HepG2 (cell line): ENCODE measurements around the gene HBS1L. TPM values are rescaled to one million over a fixed set of nuclear protein-coding genes. Genes with fewer than 3 reads are reported as not detected.

Experiments
- ATAC-seq: fragments of 200-7000 bp; cut with Tn5 transposase; 3 replicates; pipeline ENCODE4 v1.9.1; 2020; ENCODE audit warnings: mild to moderate bottlenecking, moderate library complexity
- BruUV-seq: library from RNA; stranded (reverse); fragments of 400-500 nt; replicated peaks from 2 replicates; lab custom pipeline; 2021; lab: Mats Ljungman, UMichigan
- CTCF ChIA-PET: fragments of 300-600 bp; formaldehyde crosslinking; extraction: SDS; loops from one replicate; lab custom pipeline; 2021; ENCODE audit warnings: low total read pairs, inconsistent platforms, low intra/inter-chr PET ratio; lab: Yijun Ruan, JAX
- POLR2A ChIA-PET: fragments of 350-600 bp; sonication (Branson Sonifier 250); formaldehyde crosslinking; loops from one replicate; lab custom pipeline; 2020; ENCODE audit warnings: antibody characterized with exemption, inconsistent platforms; lab: Yijun Ruan, JAX
- DNase-seq: peaks from one replicate; pipeline ENCODE4 v3.0.0-alpha.2; 2015; ENCODE audit warnings: low spot score
- FAIRE-seq: peaks from 3 replicates; lab custom pipeline; 2011; peaks lifted over from hg19 to GRCh38; lab: Jason Lieb, UNC
- H2AFZ ChIP-seq: one replicate; pipeline ENCODE4 v1.6.1; 2011; ENCODE audit warnings: low read length, inconsistent platforms
- H3K27ac ChIP-seq: fragments of 300-600 bp; 3 replicates; pipeline ENCODE4 v1.8.0; 2011; ENCODE audit warnings: mixed run types, mild to moderate bottlenecking, mixed read lengths, low read length, inconsistent platforms; ENCODE audit not compliant: insufficient read depth; ENCODE audit errors: extremely low read length
- H3K27me3 ChIP-seq, 2 experiments: fragments of 200-600 bp in 1 of 2; 2 replicates in 1 of 2; 3 replicates in 1 of 2; pipeline versions ENCODE4 v1.6.0 to v1.8.0; 2011; ENCODE audit warnings: low read length in 2 of 2, mild to moderate bottlenecking in 2 of 2, moderate library complexity in 2 of 2, inconsistent platforms in 1 of 2; ENCODE audit not compliant: insufficient read depth in 2 of 2, control insufficient read depth in 1 of 2
- H3K36me3 ChIP-seq, 2 experiments: fragments of 200-600 bp in 1 of 2; replicated peaks in 1 of 2; 2 replicates in 1 of 2; 3 replicates in 1 of 2; pipeline versions ENCODE4 v1.5.1 to v1.8.0; 2011; ENCODE audit warnings: low read length in 2 of 2, inconsistent platforms in 1 of 2; ENCODE audit not compliant: insufficient read depth in 2 of 2, control insufficient read depth in 1 of 2
- H3K4me1 ChIP-seq: 2 replicates; pipeline ENCODE4 v1.5.1; 2012; ENCODE audit warnings: low read length, inconsistent platforms; ENCODE audit not compliant: insufficient read depth
- H3K4me2 ChIP-seq: 2 replicates; pipeline ENCODE4 v1.6.0; 2011; ENCODE audit warnings: low read depth, low read length, inconsistent platforms
- H3K4me3 ChIP-seq, 3 experiments: fragments of 200-600 bp in 1 of 3; sonication (generic), shearing (Covaris generic) in 1 of 3; replicated peaks in 1 of 3; 2 replicates each; pipeline ENCODE4 v1.5.1; 2011 to 2016; ENCODE audit warnings: low read length in 3 of 3, inconsistent platforms in 2 of 3, low read depth in 2 of 3, mild to moderate bottlenecking in 2 of 3, control low read depth in 1 of 3, mixed read lengths in 1 of 3; ENCODE audit not compliant: insufficient read depth in 1 of 3
- H3K79me2 ChIP-seq: one replicate; pipeline ENCODE4 v1.6.1; 2011; ENCODE audit warnings: low read length, inconsistent platforms; ENCODE audit not compliant: insufficient read depth
- H3K9ac ChIP-seq: 2 replicates; pipeline ENCODE4 v1.6.0; 2011; ENCODE audit warnings: mild to moderate bottlenecking, low read depth, low read length, inconsistent platforms; ENCODE audit not compliant: insufficient read depth
- H3K9me3 ChIP-seq: 2 replicates; pipeline ENCODE4 v1.5.1; 2012; ENCODE audit warnings: mild to moderate bottlenecking, low read length
- H4K20me1 ChIP-seq: 2 replicates; pipeline ENCODE4 v1.6.0; 2011; ENCODE audit warnings: inconsistent platforms, mild to moderate bottlenecking, low read length, moderate library complexity; ENCODE audit not compliant: insufficient read depth
- FOXA3 ChIP-seq: IDR thresholded peaks from 2 replicates; pipeline ENCODE4 v1.6.1; 2016; ENCODE audit warnings: missing genetic modification reagents, missing compliant biosample characterization
- GATA4 ChIP-seq: sonication (generic); IDR thresholded peaks from 2 replicates; pipeline ENCODE4 v1.6.1; 2016; ENCODE audit warnings: antibody characterized with exemption, low read depth, borderline replicate concordance
- ISL2 ChIP-seq: sonication (generic); formaldehyde crosslinking; IDR thresholded peaks from 2 replicates; pipeline ENCODE4 v1.5.0; 2020; ENCODE audit warnings: missing genetic modification reagents
- SMC3 ChIP-seq: IDR thresholded peaks from 2 replicates; pipeline ENCODE4 v1.6.1; 2011; ENCODE audit warnings: low read length, improper control_type of control experiment
- SNRNP70 ChIP-seq: fragments of 200-400 bp; formaldehyde crosslinking; IDR thresholded peaks from 2 replicates; pipeline ENCODE4 v1.6.1; 2017; ENCODE audit warnings: mild to moderate bottlenecking, low read depth, low read length, moderate library complexity
- STAG1 ChIP-seq: sonication (generic); formaldehyde crosslinking; IDR thresholded peaks from 2 replicates; pipeline ENCODE4 v1.4.0; 2020; ENCODE audit warnings: missing genetic modification reagents
- ZNF296 ChIP-seq: sonication (generic); formaldehyde crosslinking; conservative IDR thresholded peaks from 2 replicates; pipeline ENCODE4 v1.5.0; 2020; ENCODE audit warnings: mild to moderate bottlenecking, missing genetic modification reagents
- ZNF317 ChIP-seq: sonication (generic); formaldehyde crosslinking; IDR thresholded peaks from 2 replicates; pipeline ENCODE4 v1.5.0; 2020; ENCODE audit warnings: mild to moderate bottlenecking, missing genetic modification reagents
- ZNF382 ChIP-seq: sonication (generic); formaldehyde crosslinking; IDR thresholded peaks from 2 replicates; pipeline ENCODE4 v1.5.0; 2020; ENCODE audit warnings: missing genetic modification reagents, mild to moderate bottlenecking, borderline replicate concordance
- ZNF44 ChIP-seq: sonication (generic); formaldehyde crosslinking; IDR thresholded peaks from 2 replicates; pipeline ENCODE4 v1.5.1; 2020; ENCODE audit warnings: mild to moderate bottlenecking, missing genetic modification reagents
- ZNF766 ChIP-seq: sonication (generic); formaldehyde crosslinking; IDR thresholded peaks from 2 replicates; pipeline ENCODE4 v1.5.0; 2020; ENCODE audit warnings: missing genetic modification reagents, borderline replicate concordance
- ZNF83 ChIP-seq: sonication (generic); formaldehyde crosslinking; IDR thresholded peaks from 2 replicates; pipeline ENCODE4 v1.4.0; 2020; ENCODE audit warnings: missing genetic modification reagents, mild to moderate bottlenecking, borderline replicate concordance
- WGBS: methylation state at CpG from one replicate; pipeline ENCODE4 v1.1.6; 2017; ENCODE audit warnings: low lambda C conversion rate; 5-methylcytosine and 5-hydroxymethylcytosine counted together
- in situ Hi-C: cut with HindIII; loops from 2 replicates; pipeline ENCODE4 v1.10.0; 2017; ENCODE audit warnings: low pct_unique_long_range_greater_than_20kb; ENCODE audit not compliant: extremely low pct_ligation_motif_present
- intact Hi-C: fragments of 100-400 bp; cut with micrococcal nuclease; formaldehyde crosslinking; loops from one replicate; pipeline ENCODE4 v1.10.0; 2022; ENCODE audit not compliant: unreplicated experiment
- polyA plus RNA-seq, 8 experiments: library from polyadenylated mRNA; depleted of rRNA in 3 of 8; stranded (reverse) in 7 of 8; unstranded in 1 of 8; fragments of >200 nt; fragmentation: Illumina TruSeq in 4 of 8; extraction: Trizol in 4 of 8; gene quantifications; 2 replicates each; pipeline versions ENCODE4 v1.2.1 to v1.2.3, GENCODE V29; 2011 to 2016; ENCODE audit warnings: low read depth in 4 of 8, missing spikeins in 1 of 8, mixed read lengths in 1 of 8; ENCODE audit not compliant: insufficient read depth in 1 of 8
- total RNA-seq, 5 experiments: library from RNA; depleted of rRNA; stranded (reverse); fragments of >200 nt; fragmentation: Illumina TruSeq; extraction: Trizol; gene quantifications; 2 replicates each; pipeline ENCODE4 v1.2.3, GENCODE V29; 2016; ENCODE audit warnings: low read depth in 1 of 5
- TF ChIP-seq, protein P1 (sequence below), 2 experiments: sonication (generic) in 1 of 2; formaldehyde crosslinking in 1 of 2; IDR thresholded peaks; 2 replicates each; pipeline versions ENCODE4 v1.4.0 to v1.6.1; 2018 to 2020; ENCODE audit warnings: missing genetic modification reagents in 2 of 2, borderline replicate concordance in 1 of 2, low read depth in 1 of 2, mild to moderate bottlenecking in 1 of 2, missing biosample characterization in 1 of 2
- TF ChIP-seq, protein P2 (sequence below): sonication (generic); formaldehyde crosslinking; IDR thresholded peaks from 2 replicates; pipeline ENCODE4 v1.5.1; 2020; ENCODE audit warnings: missing genetic modification reagents, mild to moderate bottlenecking, borderline replicate concordance
- TF ChIP-seq, protein P3 (sequence below): sonication (generic); formaldehyde crosslinking; IDR thresholded peaks from 2 replicates; pipeline ENCODE4 v1.4.0; 2020; ENCODE audit warnings: missing genetic modification reagents, mild to moderate bottlenecking, borderline replicate concordance
- TF ChIP-seq, protein P4 (sequence below): sonication (generic); formaldehyde crosslinking; IDR thresholded peaks from 2 replicates; pipeline ENCODE4 v1.5.0; 2020; ENCODE audit warnings: missing genetic modification reagents

The HBS1L gene
- total and polyA plus RNA-seq, 2 of the 13 experiments (the other 11 are each of a cell fraction or from before 2014, with no cell fraction given): 44.1 to 138 TPM

DNA sequence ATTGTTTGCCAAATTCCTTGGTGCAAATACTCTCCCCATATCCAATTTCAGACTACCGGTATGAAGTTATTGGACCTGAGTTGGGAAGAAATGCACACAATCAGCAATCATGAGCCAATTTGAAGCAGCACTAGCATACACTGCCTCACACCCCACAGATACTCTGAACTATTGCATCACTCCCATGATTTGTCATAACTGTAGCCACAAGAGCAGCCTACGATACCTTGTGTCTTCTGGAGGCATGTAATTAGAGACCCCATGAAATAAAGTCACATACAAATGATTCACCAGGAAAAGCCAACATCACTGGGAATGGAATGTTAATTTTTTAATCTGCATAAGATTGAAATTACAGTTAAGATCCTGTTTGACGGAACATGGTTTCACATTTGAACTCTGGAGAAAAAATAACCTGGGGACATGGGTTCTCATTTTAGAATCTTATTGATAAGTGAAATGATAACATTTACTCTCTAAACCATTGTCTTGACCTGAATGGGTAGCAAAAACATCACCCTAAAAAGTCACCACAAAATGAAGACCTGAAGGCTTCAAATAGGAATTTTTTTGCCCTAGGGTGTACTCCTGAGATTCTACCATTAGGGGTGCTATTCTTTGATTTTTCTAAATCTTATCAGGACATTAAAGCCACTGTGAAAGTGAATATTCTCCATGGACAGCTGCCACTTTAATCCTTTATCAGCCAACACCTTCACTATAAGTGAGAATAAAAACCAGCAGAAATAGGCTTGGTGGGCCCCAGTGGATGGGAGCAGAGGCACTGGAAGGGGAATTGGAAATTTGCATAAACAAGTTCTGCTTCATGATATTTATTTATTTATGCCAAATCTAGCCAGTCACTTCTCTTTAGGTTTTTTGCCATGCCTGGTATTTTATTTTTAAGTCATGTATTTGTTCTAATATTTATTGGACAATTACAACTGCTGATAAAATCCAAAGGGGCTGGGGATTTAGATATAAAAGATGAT, 34.5 kb upstream of the HBS1L start:
- H3K9me3 ChIP-seq: no peaks in the 10 kb centered on the region
- peak; percentile 89 for ATAC-seq
- ChIA-PET CTCF (no interaction called here), POLR2A (no interaction called here)
- FAIRE-seq: no peak
- H2AFZ ChIP-seq: no peak overlapping the region
- 21% methylated on average over 3 of the region's 3 CpGs for WGBS
- no peaks in the 10 kb centered on the region; a peak in 1 of 5 replicates for H3K27me3 ChIP-seq
- H3K4me1 ChIP-seq: 0 out of 2 replicates have a peak, but pooled peaks cover 6% of the 10 kb centered on the region
- no peaks in the 10 kb centered on the region for H3K79me2 ChIP-seq
- H3K36me3 ChIP-seq: no peaks in the 10 kb centered on the region
- no peaks in the 10 kb centered on the region for H4K20me1 ChIP-seq
- no peak overlapping the region for H3K9ac ChIP-seq
- in situ Hi-C loops (no loop called here), intact Hi-C loops (no loop called here)
- BruUV-seq: no TSS peak
- peak; percentile 25 for DNase-seq
- no peak overlapping the region for H3K27ac ChIP-seq
- no peak overlapping the region for H3K4me3 ChIP-seq
- H3K4me2 ChIP-seq: peak overlapping the region; percentile 19
- TF ChIP-seq, protein P1, sequence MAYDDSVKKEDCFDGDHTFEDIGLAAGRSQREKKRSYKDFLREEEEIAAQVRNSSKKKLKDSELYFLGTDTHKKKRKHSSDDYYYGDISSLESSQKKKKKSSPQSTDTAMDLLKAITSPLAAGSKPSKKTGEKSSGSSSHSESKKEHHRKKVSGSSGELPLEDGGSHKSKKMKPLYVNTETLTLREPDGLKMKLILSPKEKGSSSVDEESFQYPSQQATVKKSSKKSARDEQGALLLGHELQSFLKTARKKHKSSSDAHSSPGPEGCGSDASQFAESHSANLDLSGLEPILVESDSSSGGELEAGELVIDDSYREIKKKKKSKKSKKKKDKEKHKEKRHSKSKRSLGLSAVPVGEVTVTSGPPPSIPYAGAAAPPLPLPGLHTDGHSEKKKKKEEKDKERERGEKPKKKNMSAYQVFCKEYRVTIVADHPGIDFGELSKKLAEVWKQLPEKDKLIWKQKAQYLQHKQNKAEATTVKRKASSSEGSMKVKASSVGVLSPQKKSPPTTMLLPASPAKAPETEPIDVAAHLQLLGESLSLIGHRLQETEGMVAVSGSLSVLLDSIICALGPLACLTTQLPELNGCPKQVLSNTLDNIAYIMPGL (CRISPR knock-in tag; IDR thresholded peaks at IDR 0.05; ENCODE audit: borderline replicate concordance in 1 of 2, low read depth in 1 of 2): no peak
- 0 out of 2 replicates have a peak, but pooled peaks have one; percentile 10 for TF ChIP-seq STAG1 (CRISPR knock-in tag)
- TF ChIP-seq ZNF44 (CRISPR knock-in tag): no peak
- 0 out of 2 replicates have a peak, but pooled peaks have one; percentile 21 for TF ChIP-seq ISL2 (CRISPR knock-in tag)
- no peak for TF ChIP-seq ZNF766 (CRISPR knock-in tag)
- TF ChIP-seq, protein P2, sequence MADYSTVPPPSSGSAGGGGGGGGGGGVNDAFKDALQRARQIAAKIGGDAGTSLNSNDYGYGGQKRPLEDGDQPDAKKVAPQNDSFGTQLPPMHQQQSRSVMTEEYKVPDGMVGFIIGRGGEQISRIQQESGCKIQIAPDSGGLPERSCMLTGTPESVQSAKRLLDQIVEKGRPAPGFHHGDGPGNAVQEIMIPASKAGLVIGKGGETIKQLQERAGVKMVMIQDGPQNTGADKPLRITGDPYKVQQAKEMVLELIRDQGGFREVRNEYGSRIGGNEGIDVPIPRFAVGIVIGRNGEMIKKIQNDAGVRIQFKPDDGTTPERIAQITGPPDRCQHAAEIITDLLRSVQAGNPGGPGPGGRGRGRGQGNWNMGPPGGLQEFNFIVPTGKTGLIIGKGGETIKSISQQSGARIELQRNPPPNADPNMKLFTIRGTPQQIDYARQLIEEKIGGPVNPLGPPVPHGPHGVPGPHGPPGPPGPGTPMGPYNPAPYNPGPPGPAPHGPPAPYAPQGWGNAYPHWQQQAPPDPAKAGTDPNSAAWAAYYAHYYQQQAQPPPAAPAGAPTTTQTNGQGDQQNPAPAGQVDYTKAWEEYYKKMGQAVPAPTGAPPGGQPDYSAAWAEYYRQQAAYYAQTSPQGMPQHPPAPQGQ (CRISPR knock-in tag): no peak
- no peak for TF ChIP-seq SNRNP70
- 0 out of 2 replicates have a peak, but pooled peaks have one; percentile 8 for TF ChIP-seq FOXA3 (CRISPR knock-in tag)
- TF ChIP-seq ZNF382 (CRISPR knock-in tag): no peak
- peak; percentile 23; the same call in 1 of the 2 replicates for TF ChIP-seq SMC3
- TF ChIP-seq ZNF317: no peak
- TF ChIP-seq GATA4: no peak
- TF ChIP-seq, protein P3, sequence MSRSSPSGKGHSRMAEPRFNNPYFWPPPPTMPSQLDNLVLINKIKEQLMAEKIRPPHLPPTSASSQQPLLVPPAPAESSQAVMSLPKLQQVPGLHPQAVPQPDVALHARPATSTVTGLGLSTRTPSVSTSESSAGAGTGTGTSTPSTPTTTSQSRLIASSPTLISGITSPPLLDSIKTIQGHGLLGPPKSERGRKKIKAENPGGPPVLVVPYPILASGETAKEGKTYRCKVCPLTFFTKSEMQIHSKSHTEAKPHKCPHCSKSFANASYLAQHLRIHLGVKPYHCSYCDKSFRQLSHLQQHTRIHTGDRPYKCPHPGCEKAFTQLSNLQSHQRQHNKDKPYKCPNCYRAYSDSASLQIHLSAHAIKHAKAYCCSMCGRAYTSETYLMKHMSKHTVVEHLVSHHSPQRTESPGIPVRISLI (CRISPR knock-in tag): no peak
- TF ChIP-seq ZNF83: no peak
- TF ChIP-seq, protein P4, sequence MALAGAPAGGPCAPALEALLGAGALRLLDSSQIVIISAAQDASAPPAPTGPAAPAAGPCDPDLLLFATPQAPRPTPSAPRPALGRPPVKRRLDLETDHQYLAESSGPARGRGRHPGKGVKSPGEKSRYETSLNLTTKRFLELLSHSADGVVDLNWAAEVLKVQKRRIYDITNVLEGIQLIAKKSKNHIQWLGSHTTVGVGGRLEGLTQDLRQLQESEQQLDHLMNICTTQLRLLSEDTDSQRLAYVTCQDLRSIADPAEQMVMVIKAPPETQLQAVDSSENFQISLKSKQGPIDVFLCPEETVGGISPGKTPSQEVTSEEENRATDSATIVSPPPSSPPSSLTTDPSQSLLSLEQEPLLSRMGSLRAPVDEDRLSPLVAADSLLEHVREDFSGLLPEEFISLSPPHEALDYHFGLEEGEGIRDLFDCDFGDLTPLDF (CRISPR knock-in tag): no peak
- no peak for TF ChIP-seq ZNF296 (CRISPR knock-in tag)
